Osteocyte (in vitro differentiated cells): ENCODE results near the gene GALR2. TPM values are rescaled to one million over a fixed set of nuclear protein-coding genes. Genes with fewer than 3 reads are reported as not detected.
"Not testable (repeated sequence)": the region's sequence is repeated elsewhere in the genome, so short reads cannot be mapped to it uniquely, and the experiment has no call there.

Experiments
- DNase-seq: peaks from one replicate; pipeline ENCODE4 v3.0.0; 2021; ENCODE audit warnings: mixed read lengths; ENCODE audit not compliant: unreplicated experiment; ENCODE audit errors: extremely low spot score
- H3K27ac Mint-ChIP-seq: one replicate; pipeline ENCODE4 v1.8.0; 2021; ENCODE audit warnings: mild to moderate bottlenecking, mixed read lengths; ENCODE audit not compliant: unreplicated experiment
- H3K27me3 Mint-ChIP-seq: one replicate; pipeline ENCODE4 v1.8.0; 2021; ENCODE audit warnings: mixed read lengths; ENCODE audit not compliant: unreplicated experiment
- H3K36me3 Mint-ChIP-seq: one replicate; pipeline ENCODE4 v1.8.0; 2021; ENCODE audit warnings: mixed read lengths; ENCODE audit not compliant: unreplicated experiment
- H3K4me1 Mint-ChIP-seq: one replicate; pipeline ENCODE4 v1.8.0; 2021; ENCODE audit warnings: mixed read lengths; ENCODE audit not compliant: unreplicated experiment
- H3K4me3 Mint-ChIP-seq: one replicate; pipeline ENCODE4 v1.8.0; 2021; ENCODE audit warnings: mild to moderate bottlenecking, moderate library complexity, mixed read lengths; ENCODE audit not compliant: unreplicated experiment
- H3K9me3 Mint-ChIP-seq: one replicate; pipeline ENCODE4 v1.8.0; 2021; ENCODE audit warnings: mixed read lengths; ENCODE audit not compliant: unreplicated experiment
- total RNA-seq: library from RNA; stranded (reverse); gene quantifications from 2 replicates; pipeline ENCODE4 v1.2.1, GENCODE V29; 2021
- TF ChIP-seq, protein P1 (sequence below): fragments of 200-600 bp; sonication (generic); IDR thresholded peaks from 2 replicates; pipeline ENCODE4 v1.5.0; 2021; ENCODE audit warnings: antibody characterized with exemption, mild to moderate bottlenecking, moderate library complexity

GALR2 gene
- total RNA-seq, 1 donor from 2014 or later = not detected

DNA sequence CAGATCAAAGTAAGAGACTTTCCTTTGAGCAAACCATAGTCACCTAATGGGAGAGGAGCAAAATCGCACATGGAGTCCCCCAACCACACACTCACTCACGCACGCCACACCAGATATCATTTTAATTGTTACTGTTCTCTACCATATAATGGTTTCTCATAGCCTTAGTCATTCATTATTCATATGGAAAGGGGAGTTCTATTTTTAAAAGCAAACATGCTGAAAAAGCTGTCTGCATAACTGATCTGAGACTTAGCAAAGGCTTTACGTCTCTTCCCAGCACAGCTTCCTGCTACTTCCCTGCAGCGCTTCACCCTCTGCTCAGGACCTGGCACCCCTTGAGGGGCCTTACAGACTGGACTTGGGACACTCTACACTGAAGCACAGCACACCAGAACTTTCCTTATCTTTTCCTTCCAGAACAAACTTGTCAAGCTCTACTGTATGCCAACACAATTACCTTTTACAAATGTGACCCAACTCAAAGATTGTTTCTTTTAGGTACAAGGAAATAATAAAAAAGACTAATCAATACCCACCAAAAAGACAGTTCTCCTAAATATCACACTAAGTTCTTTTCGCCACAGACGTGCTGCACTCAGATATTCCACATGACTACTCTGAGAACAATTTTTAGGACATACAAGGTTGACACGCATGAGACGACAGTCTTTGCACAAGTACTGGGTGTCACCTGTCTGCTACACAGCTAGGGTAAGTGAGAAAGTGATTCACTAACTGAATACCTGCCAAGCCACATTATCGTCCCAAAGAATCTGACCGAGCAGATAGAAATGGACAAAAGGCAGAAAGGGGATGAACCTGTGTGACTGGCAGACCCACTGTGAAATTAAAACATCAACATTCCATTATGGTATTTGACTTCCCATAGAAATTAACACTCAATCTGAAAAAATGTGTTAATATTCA is 23.8 kb upstream of the GALR2 start:
- no peak for DNase-seq
- H3K4me1 Mint-ChIP-seq = peaks cover 12% of the 10 kb centered on the region
- peaks cover 48% of the 10 kb centered on the region for H3K36me3 Mint-ChIP-seq
- H3K9me3 Mint-ChIP-seq = no peaks in the 10 kb centered on the region
- TF ChIP-seq, protein P1, sequence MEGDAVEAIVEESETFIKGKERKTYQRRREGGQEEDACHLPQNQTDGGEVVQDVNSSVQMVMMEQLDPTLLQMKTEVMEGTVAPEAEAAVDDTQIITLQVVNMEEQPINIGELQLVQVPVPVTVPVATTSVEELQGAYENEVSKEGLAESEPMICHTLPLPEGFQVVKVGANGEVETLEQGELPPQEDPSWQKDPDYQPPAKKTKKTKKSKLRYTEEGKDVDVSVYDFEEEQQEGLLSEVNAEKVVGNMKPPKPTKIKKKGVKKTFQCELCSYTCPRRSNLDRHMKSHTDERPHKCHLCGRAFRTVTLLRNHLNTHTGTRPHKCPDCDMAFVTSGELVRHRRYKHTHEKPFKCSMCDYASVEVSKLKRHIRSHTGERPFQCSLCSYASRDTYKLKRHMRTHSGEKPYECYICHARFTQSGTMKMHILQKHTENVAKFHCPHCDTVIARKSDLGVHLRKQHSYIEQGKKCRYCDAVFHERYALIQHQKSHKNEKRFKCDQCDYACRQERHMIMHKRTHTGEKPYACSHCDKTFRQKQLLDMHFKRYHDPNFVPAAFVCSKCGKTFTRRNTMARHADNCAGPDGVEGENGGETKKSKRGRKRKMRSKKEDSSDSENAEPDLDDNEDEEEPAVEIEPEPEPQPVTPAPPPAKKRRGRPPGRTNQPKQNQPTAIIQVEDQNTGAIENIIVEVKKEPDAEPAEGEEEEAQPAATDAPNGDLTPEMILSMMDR = no peak
- H3K4me3 Mint-ChIP-seq = no peak overlapping the region
- H3K27me3 Mint-ChIP-seq = no peaks in the 10 kb centered on the region
- H3K27ac Mint-ChIP-seq = no peak overlapping the region

DNA sequence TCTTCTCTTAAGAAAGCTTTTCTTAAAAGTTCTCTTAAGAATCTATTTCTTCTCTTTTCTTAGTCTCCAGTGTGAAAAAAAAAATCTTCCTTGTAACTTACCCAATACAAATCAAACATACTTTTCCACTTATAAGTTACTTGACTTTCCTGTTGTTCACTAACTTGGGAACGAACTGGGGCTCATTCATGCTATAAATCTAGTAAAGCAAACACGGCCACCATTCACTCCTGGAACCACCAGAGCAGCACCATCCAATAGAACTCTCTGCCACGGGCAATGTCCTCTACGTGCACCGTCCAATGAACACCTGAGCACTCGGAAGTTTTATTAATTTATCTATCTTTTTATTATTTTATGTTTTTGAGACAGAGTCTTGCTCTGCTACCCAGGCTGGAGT is 23.0 kb upstream of the GALR2 start:
- no peak overlapping the region for H3K4me3 Mint-ChIP-seq
- DNase-seq = no peak
- H3K4me1 Mint-ChIP-seq = peaks cover 12% of the 10 kb centered on the region
- H3K27ac Mint-ChIP-seq = no peak overlapping the region
- H3K9me3 Mint-ChIP-seq = no peaks in the 10 kb centered on the region
- TF ChIP-seq, protein P1 = no peak
- H3K27me3 Mint-ChIP-seq = no peaks in the 10 kb centered on the region
- H3K36me3 Mint-ChIP-seq = peaks cover 48% of the 10 kb centered on the region

DNA sequence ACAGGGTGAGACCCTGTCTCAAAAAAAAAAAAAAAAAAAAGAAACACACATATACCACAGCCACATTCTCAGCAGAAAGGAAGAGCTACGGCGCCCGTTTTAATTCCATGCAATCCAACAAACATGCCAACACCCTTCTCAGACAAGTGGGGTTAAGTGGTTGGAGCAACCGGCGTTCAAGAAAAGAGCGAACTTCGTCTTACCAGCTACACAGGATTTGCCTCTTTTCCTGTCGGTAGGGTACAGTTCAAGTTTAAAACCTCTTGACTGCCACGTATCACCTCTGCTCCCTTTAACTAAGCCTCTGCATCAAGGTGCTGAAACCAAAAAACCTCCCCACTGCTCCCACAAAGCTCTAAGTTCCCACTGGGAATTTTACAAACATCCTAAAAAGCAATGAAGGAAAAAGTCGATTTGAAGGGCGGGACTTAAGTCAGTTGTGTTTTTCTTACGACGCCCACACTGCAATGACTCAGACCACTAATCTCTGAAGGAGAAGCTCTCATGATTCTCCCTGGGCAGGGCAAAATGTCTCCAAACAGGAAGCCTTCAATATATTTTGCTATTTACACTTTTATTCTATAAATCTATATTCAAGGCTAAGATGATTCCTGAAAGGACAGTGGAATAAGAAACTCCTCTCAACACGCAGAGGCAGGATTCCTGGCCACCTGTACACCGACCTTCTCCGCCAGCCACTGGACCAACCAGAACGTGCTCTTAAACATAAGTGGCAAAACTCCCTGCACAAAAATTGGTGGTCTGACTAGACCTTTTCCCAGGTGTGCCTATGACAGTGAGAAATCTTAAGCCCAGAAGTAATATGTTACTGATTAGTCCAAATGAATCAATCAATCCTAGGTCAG is 21.1 kb upstream of the GALR2 start:
- no peak for DNase-seq
- no peak overlapping the region for H3K4me3 Mint-ChIP-seq
- H3K27ac Mint-ChIP-seq = peak overlapping the region; percentile 79
- H3K36me3 Mint-ChIP-seq = peaks cover 48% of the 10 kb centered on the region
- H3K4me1 Mint-ChIP-seq = peaks cover 12% of the 10 kb centered on the region
- TF ChIP-seq, protein P1 = no peak
- H3K27me3 Mint-ChIP-seq = no peaks in the 10 kb centered on the region
- no peaks in the 10 kb centered on the region for H3K9me3 Mint-ChIP-seq

- no peaks in the 10 kb centered on the region for H3K27me3 Mint-ChIP-seq
- TF ChIP-seq, protein P1 = no peak
- H3K36me3 Mint-ChIP-seq = peaks cover 47% of the 10 kb centered on the region
- H3K4me3 Mint-ChIP-seq = no peak overlapping the region
- no peaks in the 10 kb centered on the region for H3K9me3 Mint-ChIP-seq
- peaks cover 12% of the 10 kb centered on the region for H3K4me1 Mint-ChIP-seq
- no peak for DNase-seq
- peak overlapping the region; percentile 79 for H3K27ac Mint-ChIP-seq
These were observed 20.5 kb upstream of the GALR2 start for GRCh38 chr17:76054112-76054476.

- H3K27me3 Mint-ChIP-seq = no peaks in the 10 kb centered on the region
- DNase-seq = no peak
- no peak overlapping the region for H3K27ac Mint-ChIP-seq
- H3K36me3 Mint-ChIP-seq = peaks cover 46% of the 10 kb centered on the region
- H3K4me3 Mint-ChIP-seq = no peak overlapping the region
- TF ChIP-seq, protein P1 = no peak
- no peaks in the 10 kb centered on the region for H3K9me3 Mint-ChIP-seq
- H3K4me1 Mint-ChIP-seq = peaks cover 12% of the 10 kb centered on the region
These were observed 17.7 kb upstream of the GALR2 start for GRCh38 chr17:76056882-76057281.

DNA sequence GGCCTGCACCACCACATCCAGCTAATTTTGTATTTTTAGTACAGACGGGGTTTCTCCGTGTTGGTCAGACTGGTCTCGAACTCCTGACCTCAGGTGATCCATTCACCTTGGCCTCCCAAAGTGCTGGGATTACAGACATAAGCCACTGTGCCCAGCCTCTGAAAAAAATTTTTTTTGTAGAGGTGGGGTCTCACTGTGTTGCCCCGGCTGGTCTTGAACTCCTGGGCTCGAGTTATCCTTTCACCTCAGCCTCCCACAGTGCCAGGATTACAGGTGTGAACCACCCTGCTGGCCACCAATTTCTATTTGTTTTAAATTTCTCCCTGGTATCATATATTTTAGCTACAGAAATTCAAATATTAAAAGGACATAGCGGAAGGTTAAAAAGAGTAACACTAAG is 16.3 kb upstream of the GALR2 start:
- not testable (repeated sequence) for H3K9me3 Mint-ChIP-seq, H3K4me3 Mint-ChIP-seq

More for the DNA sequence above, 16.3 kb upstream of the GALR2 start:
- not testable (repeated sequence) for H3K27ac Mint-ChIP-seq, H3K27me3 Mint-ChIP-seq, DNase-seq
- Mint-ChIP-seq H3K4me1 (peaks cover 11% of the 10 kb centered on the region), H3K36me3 (peaks cover 50% of the 10 kb centered on the region)
